GM12878 (cell line): ENCODE data around the gene GRIFIN. TPM values are rescaled to one million over a fixed set of nuclear protein-coding genes. Genes with fewer than 3 reads are reported as not detected.

Source experiments
- BCL11A ChIP-seq: IDR thresholded peaks from 2 replicates; pipeline ENCODE4 v1.6.1; 2011; ENCODE audit warnings: low read depth, low read length
- BMI1 ChIP-seq: fragments of 450-650 bp; IDR thresholded peaks from 2 replicates; pipeline ENCODE4 v1.6.1; 2016; ENCODE audit warnings: mild to moderate bottlenecking, moderate library complexity, borderline replicate concordance
- ESRRA ChIP-seq: IDR thresholded peaks from 2 replicates; pipeline ENCODE4 v1.6.1; 2012; ENCODE audit warnings: mild to moderate bottlenecking, low read length, improper control_type of control experiment
- NFIC ChIP-seq: IDR thresholded peaks from 2 replicates; pipeline ENCODE4 v1.6.1; 2012; ENCODE audit warnings: low read depth, mild to moderate bottlenecking, inconsistent platforms, low read length, moderate library complexity
- NFXL1 ChIP-seq: fragments of 450-650 bp; IDR thresholded peaks from 2 replicates; pipeline ENCODE4 v1.6.1; 2017; ENCODE audit warnings: antibody characterized with exemption, mild to moderate bottlenecking, borderline replicate concordance
- NRF1 ChIP-seq: conservative IDR thresholded peaks from 2 replicates; pipeline ENCODE4 v1.6.1; 2011; ENCODE audit warnings: mild to moderate bottlenecking, low read depth, low read length, improper control_type of control experiment
- POLR2AphosphoS2 ChIP-seq: IDR thresholded peaks from 2 replicates; pipeline ENCODE4 v1.6.1; 2011; ENCODE audit warnings: low read depth, mild to moderate bottlenecking, low read length, improper control_type of control experiment, moderate library complexity
- POLR2AphosphoS5 ChIP-seq: IDR thresholded peaks from 2 replicates; pipeline ENCODE4 v1.6.1; 2011; ENCODE audit warnings: mild to moderate bottlenecking, low read length, inconsistent platforms
- POU2F2 ChIP-seq: IDR thresholded peaks from 3 replicates; pipeline ENCODE4 v1.6.1; 2011; ENCODE audit warnings: low read depth, mild to moderate bottlenecking, low read length, borderline replicate concordance
- TCF12 ChIP-seq: IDR thresholded peaks from 2 replicates; pipeline ENCODE4 v1.6.1; 2011; ENCODE audit warnings: low read depth, mild to moderate bottlenecking, low read length
- ZNF24 ChIP-seq: fragments of 450-650 bp; IDR thresholded peaks from 2 replicates; pipeline ENCODE4 v1.6.1; 2017; ENCODE audit warnings: antibody characterized with exemption, mild to moderate bottlenecking
- polyA plus RNA-seq, 11 experiments: library from polyadenylated mRNA; depleted of rRNA in 4 of 11; unstranded in 6 of 11; stranded (reverse) in 5 of 11; fragments of >200 nt; fragmentation: Nextera tagmentation in 4 of 11; fragmentation: Illumina TruSeq in 1 of 11; extraction: Ambion mirVana in 4 of 11; extraction: Trizol in 1 of 11; gene quantifications; 1 replicate in 1 of 11; 2 replicates in 10 of 11; pipeline versions ENCODE4 v1.2.1 to v1.2.3, GENCODE V29; 2011 to 2016; ENCODE audit warnings: inconsistent platforms in 2 of 11, missing spikeins in 2 of 11, low read depth in 1 of 11
- total RNA-seq, 4 experiments: library from RNA; depleted of rRNA in 3 of 4; stranded (reverse); fragments of >200 nt in 3 of 4; fragmentation: Illumina TruSeq in 1 of 4; extraction: Trizol in 1 of 4; gene quantifications; 2 replicates each; pipeline versions ENCODE4 v1.2.1 to v1.2.3, GENCODE V29; 2013 to 2021
- TF ChIP-seq, protein P1 (sequence below): IDR thresholded peaks from 2 replicates; pipeline ENCODE4 v1.6.1; 2011; ENCODE audit warnings: borderline replicate concordance, low read depth, mild to moderate bottlenecking, moderate library complexity, low read length; ENCODE audit not compliant: insufficient read depth, poor library complexity, severe bottlenecking
- TF ChIP-seq, protein P2 (sequence below): IDR thresholded peaks from 2 replicates; pipeline ENCODE4 v1.6.1; 2011; ENCODE audit warnings: borderline replicate concordance, low read depth, mild to moderate bottlenecking, moderate library complexity, mixed read lengths, low read length; ENCODE audit not compliant: insufficient read depth; ENCODE audit errors: extremely low read length
- TF ChIP-seq, protein P3 (sequence below): fragments of 450-650 bp; IDR thresholded peaks from 2 replicates; pipeline ENCODE4 v1.6.1; 2017; ENCODE audit warnings: mild to moderate bottlenecking, moderate library complexity
- TF ChIP-seq, protein P4 (sequence below): fragments of 450-650 bp; formaldehyde crosslinking; IDR thresholded peaks from 2 replicates; pipeline ENCODE4 v1.4.0; 2022; ENCODE audit warnings: mild to moderate bottlenecking, moderate library complexity
- TF ChIP-seq, protein P5 (sequence below): IDR thresholded peaks from 2 replicates; pipeline ENCODE4 v1.6.1; 2012; ENCODE audit warnings: low read depth, low read length, improper control_type of control experiment
- TF ChIP-seq, protein P6 (sequence below): fragments of 450-650 bp; IDR thresholded peaks from 2 replicates; pipeline ENCODE4 v1.6.1; 2017; ENCODE audit warnings: borderline replicate concordance

The GRIFIN gene
- total and polyA plus RNA-seq, 10 of the 15 experiments (the other 5 are each of a cell fraction or from before 2014, with no cell fraction given): not detected

DNA sequence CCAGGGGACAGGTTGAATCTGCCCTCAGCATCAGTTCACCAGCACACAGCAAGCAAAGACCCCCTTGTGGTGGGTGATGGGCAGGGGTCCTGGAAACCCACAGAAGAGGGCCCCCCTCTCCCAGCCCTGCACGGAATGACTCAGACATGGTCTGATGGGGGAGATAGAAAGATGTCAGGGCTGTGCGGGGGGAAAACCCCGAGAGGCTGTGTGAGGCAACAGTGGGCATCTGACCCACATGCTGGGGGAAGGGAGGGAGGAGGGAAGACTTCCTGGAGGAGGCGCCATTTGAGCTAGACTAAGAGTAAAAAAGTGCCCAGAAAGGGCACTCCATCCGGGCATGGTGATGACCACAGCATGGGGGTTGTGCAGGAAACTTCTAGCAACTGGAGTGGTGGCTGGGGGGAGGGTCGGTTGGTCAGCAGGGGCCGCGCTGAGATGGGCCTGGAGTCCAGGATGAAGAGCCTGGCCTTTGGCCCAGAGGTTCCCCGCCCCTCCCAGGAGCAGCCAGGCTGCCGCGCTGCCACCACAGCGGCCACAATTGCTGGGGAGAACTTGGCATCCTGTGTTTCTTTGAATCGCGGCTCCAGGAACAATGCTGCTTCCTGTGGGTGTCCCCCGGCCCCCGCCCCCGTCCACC lies 45.9 kb upstream of the GRIFIN start (continued):
- no peak for TF ChIP-seq POU2F2
- no peak for TF ChIP-seq ESRRA
- TF ChIP-seq NRF1: no peak
- TF ChIP-seq NFXL1: no peak
- no peak for TF ChIP-seq POLR2AphosphoS5
- TF ChIP-seq BMI1: no peak
- TF ChIP-seq, protein P1, sequence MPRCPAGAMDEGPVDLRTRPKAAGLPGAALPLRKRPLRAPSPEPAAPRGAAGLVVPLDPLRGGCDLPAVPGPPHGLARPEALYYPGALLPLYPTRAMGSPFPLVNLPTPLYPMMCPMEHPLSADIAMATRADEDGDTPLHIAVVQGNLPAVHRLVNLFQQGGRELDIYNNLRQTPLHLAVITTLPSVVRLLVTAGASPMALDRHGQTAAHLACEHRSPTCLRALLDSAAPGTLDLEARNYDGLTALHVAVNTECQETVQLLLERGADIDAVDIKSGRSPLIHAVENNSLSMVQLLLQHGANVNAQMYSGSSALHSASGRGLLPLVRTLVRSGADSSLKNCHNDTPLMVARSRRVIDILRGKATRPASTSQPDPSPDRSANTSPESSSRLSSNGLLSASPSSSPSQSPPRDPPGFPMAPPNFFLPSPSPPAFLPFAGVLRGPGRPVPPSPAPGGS: peak; percentile 18
- TF ChIP-seq, protein P2, sequence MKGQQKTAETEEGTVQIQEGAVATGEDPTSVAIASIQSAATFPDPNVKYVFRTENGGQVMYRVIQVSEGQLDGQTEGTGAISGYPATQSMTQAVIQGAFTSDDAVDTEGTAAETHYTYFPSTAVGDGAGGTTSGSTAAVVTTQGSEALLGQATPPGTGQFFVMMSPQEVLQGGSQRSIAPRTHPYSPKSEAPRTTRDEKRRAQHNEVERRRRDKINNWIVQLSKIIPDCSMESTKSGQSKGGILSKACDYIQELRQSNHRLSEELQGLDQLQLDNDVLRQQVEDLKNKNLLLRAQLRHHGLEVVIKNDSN: no peak
- TF ChIP-seq NFIC: no peak
- 0 out of 2 replicates have a peak, but pooled peaks have one; percentile 13 for TF ChIP-seq TCF12
- TF ChIP-seq, protein P3, sequence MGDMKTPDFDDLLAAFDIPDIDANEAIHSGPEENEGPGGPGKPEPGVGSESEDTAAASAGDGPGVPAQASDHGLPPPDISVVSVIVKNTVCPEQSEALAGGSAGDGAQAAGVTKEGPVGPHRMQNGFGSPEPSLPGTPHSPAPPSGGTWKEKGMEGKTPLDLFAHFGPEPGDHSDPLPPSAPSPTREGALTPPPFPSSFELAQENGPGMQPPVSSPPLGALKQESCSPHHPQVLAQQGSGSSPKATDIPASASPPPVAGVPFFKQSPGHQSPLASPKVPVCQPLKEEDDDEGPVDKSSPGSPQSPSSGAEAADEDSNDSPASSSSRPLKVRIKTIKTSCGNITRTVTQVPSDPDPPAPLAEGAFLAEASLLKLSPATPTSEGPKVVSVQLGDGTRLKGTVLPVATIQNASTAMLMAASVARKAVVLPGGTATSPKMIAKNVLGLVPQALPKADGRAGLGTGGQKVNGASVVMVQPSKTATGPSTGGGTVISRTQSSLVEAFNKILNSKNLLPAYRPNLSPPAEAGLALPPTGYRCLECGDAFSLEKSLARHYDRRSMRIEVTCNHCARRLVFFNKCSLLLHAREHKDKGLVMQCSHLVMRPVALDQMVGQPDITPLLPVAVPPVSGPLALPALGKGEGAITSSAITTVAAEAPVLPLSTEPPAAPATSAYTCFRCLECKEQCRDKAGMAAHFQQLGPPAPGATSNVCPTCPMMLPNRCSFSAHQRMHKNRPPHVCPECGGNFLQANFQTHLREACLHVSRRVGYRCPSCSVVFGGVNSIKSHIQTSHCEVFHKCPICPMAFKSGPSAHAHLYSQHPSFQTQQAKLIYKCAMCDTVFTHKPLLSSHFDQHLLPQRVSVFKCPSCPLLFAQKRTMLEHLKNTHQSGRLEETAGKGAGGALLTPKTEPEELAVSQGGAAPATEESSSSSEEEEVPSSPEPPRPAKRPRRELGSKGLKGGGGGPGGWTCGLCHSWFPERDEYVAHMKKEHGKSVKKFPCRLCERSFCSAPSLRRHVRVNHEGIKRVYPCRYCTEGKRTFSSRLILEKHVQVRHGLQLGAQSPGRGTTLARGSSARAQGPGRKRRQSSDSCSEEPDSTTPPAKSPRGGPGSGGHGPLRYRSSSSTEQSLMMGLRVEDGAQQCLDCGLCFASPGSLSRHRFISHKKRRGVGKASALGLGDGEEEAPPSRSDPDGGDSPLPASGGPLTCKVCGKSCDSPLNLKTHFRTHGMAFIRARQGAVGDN: no peak
- TF ChIP-seq, protein P4, sequence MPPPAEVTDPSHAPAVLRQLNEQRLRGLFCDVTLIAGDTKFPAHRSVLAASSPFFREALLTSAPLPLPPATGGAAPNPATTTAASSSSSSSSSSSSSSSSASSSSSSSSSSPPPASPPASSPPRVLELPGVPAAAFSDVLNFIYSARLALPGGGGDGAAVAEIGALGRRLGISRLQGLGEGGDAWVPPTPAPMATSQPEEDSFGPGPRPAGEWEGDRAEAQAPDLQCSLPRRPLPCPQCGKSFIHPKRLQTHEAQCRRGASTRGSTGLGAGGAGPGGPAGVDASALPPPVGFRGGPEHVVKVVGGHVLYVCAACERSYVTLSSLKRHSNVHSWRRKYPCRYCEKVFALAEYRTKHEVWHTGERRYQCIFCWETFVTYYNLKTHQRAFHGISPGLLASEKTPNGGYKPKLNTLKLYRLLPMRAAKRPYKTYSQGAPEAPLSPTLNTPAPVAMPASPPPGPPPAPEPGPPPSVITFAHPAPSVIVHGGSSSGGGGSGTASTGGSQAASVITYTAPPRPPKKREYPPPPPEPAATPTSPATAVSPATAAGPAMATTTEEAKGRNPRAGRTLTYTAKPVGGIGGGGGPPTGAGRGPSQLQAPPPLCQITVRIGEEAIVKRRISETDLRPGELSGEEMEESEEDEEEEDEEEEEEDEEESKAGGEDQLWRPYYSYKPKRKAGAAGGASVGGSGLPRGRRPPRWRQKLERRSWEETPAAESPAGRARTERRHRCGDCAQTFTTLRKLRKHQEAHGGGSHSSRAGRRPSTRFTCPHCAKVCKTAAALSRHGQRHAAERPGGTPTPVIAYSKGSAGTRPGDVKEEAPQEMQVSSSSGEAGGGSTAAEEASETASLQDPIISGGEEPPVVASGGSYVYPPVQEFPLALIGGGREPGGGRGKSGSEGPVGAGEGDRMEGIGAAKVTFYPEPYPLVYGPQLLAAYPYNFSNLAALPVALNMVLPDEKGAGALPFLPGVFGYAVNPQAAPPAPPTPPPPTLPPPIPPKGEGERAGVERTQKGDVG: no peak
- no peak for TF ChIP-seq ZNF24
- TF ChIP-seq BCL11A: peak; percentile 42; the same call in 1 of the 2 replicates
- TF ChIP-seq, protein P5, sequence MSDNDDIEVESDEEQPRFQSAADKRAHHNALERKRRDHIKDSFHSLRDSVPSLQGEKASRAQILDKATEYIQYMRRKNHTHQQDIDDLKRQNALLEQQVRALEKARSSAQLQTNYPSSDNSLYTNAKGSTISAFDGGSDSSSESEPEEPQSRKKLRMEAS: no peak
- TF ChIP-seq, protein P6, sequence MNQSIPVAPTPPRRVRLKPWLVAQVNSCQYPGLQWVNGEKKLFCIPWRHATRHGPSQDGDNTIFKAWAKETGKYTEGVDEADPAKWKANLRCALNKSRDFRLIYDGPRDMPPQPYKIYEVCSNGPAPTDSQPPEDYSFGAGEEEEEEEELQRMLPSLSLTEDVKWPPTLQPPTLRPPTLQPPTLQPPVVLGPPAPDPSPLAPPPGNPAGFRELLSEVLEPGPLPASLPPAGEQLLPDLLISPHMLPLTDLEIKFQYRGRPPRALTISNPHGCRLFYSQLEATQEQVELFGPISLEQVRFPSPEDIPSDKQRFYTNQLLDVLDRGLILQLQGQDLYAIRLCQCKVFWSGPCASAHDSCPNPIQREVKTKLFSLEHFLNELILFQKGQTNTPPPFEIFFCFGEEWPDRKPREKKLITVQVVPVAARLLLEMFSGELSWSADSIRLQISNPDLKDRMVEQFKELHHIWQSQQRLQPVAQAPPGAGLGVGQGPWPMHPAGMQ: no peak
- no peak for TF ChIP-seq POLR2AphosphoS2
